HG03280 (cell line): ENCODE measurements around the gene PPFIA3.

ENCODE experiments used
- ATAC-seq: cut with Tn5 transposase; IDR thresholded peaks from one replicate; pipeline ENCODE4 v1.9.1; 2021; ENCODE audit warnings: mild to moderate bottlenecking, moderate library complexity; ENCODE audit not compliant: unreplicated experiment

Gene PPFIA3

DNA sequence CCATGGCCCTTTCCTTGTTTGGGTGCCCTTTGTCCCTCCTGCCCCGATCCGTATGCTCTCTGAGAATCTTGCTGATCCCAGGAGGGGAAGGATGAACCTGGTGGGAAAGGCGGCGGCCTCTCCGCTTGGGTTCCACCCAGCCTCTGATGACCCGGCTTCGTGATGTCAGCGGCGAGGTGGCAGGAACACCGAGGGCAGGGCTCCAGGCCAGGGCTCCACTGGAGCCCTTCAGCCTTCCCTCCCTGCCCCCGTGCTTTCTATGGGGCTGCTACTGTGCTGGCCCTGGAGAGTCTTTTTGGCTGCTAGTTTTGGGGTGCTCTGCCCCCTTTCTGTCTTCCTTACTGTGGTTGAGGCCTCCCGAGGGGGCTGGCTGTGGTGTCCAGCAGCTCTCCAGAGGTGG is 17.0 kb upstream of the PPFIA3 start:
- no peak for ATAC-seq

GRCh38 chr19:49103331-49104085 is 15.8 kb upstream of the PPFIA3 start:
- no peak for ATAC-seq

DNA sequence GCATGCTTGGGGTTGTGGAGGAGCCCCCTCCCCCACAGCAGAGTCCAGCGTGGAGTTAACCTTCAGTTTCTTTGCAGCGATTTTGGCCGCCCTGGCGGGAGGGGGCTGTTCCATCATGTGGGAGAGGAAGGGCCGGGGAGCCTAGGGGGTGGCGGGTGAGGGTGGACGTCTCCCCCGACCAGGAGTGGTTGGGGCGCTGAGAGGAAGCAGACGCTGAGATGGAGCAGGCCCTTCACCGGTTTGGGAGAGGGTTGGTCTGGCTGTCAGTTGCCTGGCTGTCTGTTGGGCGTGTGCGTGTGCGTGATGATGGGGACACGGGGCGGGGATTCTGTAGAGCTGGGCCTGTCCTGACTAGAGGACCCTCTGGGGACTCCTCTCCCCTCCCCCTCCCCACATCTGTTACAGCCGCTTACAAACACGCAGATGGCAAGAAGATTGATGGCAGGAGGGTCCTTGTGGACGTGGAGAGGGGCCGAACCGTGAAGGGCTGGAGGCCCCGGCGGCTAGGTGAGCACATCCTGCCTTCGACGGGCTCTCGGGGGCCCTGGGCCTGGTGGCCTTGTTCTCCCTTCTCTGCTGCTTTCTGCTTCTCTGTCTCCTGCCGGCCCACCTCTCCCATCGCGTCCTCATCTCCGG is 15.0 kb upstream of the PPFIA3 start:
- no peak for ATAC-seq

- ATAC-seq = no peak
These were observed 12.7 kb upstream of the PPFIA3 start for GRCh38 chr19:49106648-49107135.

DNA sequence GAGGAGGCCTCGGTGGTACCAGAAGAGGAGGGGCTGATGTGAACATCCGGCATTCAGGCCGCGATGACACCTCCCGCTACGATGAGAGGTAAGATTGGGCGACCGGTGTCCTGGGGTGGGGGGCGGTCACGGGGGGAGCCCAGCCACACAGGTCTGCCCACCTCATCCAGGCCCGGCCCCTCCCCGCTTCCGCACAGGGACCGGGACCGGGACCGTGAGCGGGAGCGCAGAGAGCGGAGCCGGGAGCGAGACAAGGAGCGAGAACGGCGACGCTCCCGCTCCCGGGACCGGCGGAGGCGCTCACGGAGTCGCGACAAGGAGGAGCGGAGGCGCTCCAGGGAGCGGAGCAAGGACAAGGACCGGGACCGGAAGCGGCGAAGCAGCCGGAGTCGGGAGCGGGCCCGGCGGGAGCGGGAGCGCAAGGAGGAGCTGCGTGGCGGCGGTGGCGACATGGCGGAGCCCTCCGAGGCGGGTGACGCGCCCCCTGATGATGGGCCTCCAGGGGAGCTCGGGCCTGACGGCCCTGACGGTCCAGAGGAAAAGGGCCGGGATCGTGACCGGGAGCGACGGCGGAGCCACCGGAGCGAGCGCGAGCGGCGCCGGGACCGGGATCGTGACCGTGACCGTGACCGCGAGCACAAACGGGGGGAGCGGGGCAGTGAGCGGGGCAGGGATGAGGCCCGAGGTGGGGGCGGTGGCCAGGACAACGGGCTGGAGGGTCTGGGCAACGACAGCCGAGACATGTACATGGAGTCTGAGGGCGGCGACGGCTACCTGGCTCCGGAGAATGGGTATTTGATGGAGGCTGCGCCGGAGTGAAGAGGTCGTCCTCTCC is 11.5 kb upstream of the PPFIA3 start:
- ATAC-seq = no peak

DNA sequence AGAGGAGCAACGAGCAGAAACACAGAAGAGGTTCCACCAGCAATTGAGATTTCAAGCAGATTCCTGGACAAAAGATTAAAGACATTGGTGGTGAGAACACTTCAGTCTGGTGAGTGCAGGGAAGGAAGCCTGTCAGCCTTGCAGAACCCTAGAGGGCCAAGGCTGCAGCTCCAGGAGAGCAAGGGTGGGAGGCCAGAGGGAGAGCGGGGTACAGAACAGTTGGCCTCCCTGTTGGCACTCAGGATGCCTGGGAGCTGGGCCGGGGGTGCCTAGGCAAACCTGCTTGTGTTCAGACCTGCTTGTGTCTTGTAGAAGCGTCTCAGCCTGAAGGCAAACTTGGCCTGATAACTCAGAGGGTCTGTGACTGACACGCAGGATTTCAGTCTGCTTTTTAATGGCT is 10.3 kb upstream of the PPFIA3 start:
- ATAC-seq = no peak

GRCh38 chr19:49109569-49110233 is 9.6 kb upstream of the PPFIA3 start:
- ATAC-seq = no peak

DNA sequence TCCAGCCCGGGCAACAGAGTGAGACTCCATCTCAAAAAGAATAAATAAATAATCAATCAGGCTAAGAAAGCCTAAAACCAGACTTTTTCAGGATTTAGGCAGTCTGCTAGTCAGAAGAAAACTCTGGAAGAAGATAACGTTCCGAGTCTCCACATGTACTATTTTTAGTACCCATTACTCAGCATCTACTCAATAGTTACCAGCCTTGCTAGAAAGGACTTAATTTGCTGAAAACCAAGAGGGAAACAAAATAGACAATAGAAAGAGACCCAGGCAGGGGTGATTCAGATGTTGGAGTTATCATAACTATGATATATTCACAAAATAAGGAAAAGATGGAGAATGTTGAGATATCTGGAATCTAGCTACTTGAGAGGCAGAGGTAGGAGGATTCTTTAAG is 8.8 kb upstream of the PPFIA3 start:
- ATAC-seq = no peak

DNA sequence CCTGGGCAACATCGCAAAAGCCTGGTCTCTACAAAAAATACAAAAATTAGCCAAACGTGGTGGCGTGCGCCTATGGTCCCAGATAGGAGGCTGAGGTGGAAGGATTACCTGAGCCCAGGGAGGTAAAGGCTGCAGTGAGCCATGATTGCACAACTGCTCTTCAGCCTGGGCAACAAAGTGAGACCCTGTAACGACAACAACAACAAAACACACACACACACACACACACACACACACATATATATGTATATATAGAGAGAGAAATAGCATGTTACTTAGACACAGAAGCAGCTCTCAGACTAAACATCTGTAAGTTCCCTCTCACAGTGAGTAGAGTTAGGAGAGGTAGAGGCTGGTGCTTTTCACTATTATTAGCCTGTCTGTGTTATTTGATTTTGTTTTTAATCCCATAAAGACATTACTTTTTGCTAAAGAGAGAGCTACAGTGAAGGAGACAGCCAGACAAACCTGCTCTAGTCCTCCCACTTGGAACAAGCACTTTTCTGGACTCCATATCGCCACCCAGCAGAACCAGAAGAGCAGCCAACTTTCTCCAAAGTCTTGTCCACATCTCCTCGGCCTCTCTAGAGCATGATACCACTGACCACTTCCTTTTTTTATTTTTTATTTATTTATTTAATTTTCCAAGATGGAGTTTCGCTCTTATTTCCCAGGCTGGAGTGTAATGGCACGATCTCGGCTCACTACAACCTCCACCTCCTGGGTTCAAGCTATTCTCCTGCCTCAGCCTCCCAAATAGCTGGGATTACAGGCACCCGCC is 7.9 kb upstream of the PPFIA3 start:
- no peak for ATAC-seq

DNA sequence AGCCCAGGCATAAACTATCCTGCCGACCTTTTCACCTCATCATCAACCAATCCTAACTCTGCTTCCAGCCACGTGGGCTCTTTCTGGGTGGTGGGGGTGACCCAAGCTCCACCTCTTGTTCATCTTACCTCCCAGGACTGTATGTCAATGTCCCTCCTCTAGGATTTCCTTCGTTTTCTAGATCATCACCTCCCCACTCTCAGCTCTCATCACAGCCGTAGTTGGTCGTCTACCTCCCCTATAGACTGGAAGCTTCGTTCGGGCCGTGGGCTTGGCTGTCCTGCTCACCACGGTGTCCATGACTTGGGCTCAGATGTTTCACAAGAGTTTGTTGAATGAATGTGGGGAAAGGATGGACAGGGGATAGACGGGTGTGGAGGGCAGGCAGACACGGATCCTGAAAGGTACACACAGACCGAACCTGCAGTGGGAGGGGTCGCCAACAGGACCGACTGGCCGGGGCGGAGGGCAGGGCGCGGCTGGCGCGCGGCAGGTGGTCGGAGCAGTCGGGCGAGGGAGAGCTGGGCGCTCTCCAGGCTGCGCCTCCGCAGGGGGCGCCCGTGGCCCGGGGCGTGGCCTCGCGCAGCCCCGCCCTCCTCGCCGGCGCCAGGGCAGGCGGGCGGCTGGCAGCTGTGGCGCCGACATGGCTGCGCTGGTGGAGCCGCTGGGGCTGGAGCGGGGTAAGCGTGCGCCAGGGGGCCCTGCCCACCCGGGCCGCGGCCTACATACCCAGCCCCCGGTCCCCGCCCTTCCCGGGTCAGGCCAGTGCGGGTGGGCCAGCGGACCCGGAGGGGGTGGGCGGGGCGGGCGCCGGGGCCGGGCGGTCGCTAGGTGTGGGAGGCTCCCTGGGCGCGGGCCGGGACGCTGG is 5.3 kb upstream of the PPFIA3 start, which contains the start of gene LIN7B:
Gene LIN7B (plus strand): TSS at position 609 of the 868 bp plus-strand sequence. CDS start 35 bp downstream, at position 644.
- peak; percentile 41 for ATAC-seq

- ATAC-seq = no peak
These were observed 4.5 kb upstream of the PPFIA3 start for GRCh38 chr19:49114630-49115363.

- no peak for ATAC-seq
These were observed 2.8 kb upstream of the PPFIA3 start for GRCh38 chr19:49116544-49116943.

- ATAC-seq = no peak
These were observed 1.4 kb upstream of the PPFIA3 start for GRCh38 chr19:49117677-49118564.

DNA sequence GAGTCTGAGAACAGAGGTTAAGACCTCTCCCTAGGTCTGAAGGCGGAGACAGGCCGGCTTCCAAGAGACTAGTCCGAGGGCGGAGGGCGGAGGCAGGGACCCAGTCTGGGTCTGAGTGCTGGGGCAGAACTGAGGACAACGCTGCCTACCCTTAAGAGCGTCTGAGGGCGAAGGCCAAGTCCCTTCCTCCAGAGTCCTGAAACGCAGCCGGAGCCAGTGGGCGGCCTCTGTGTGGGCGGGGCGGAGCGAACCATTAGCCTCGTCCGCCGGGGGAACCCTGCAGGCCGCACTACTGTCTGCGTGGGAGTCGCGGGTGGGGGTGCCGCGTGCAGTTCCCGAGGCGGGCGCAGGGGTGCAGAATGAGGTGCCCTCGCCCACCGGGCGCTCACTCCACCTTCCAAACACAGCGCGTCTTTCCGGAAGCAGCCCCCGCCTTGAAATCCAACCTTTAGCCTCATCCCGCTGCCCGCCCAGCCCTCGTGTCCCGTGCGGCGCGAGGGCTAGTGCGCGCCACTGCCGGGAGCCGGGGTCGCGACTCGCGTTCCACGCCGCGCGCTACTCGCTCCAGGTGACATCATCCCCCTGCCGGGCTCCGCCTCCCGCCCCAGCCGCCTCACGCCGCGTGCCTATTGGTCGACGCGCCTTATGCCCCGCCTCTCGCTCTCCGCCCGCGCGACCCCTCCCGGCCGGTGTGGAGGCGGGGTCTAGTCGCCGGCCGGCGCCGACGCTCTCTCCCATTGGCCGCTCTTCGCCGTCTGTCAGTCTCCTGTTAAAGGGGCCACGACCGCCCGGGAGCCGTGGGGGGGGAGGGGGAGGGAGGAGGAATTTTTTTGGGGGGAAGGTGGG is 556 bp upstream of the PPFIA3 start, which contains the start of gene C19orf73:
Gene C19orf73 (minus strand): TSS at position 579 of the 846 bp plus-strand sequence. CDS start 121 bp downstream, at position 458.
- ATAC-seq = peak; percentile 78

- ATAC-seq = no peak
These were observed 960 bp downstream of the PPFIA3 start for GRCh38 chr19:49120325-49120683.

- no peak for ATAC-seq
These were observed 1.5 kb downstream of the PPFIA3 start for GRCh38 chr19:49120868-49121267.
